PFSK-1 (cell line): Measurements from ENCODE around the gene ARFGAP3. TPM values are rescaled to one million over a fixed set of nuclear protein-coding genes. Genes with fewer than 3 reads are reported as not detected.

ENCODE experiments used
- FOXP2 ChIP-seq: optimal IDR thresholded peaks from 2 replicates; pipeline ENCODE3; 2011; ENCODE audit warnings: borderline replicate concordance, control low read depth, inconsistent platforms; ENCODE audit not compliant: insufficient read depth; ENCODE audit errors: extremely low read length, extremely low read depth
- POLR2AphosphoS5 ChIP-seq: IDR thresholded peaks from 2 replicates; pipeline ENCODE4 v1.6.1; 2012; ENCODE audit warnings: low read depth, mild to moderate bottlenecking, control low read depth, low read length, moderate library complexity
- REST ChIP-seq, 2 experiments: IDR thresholded peaks; 2 replicates each; pipeline versions ENCODE4 v1.6.1 to v1.8.0; 2011 to 2012; ENCODE audit warnings: low read depth in 2 of 2, low read length in 2 of 2, control low read depth in 1 of 2, inconsistent platforms in 1 of 2, mild to moderate bottlenecking in 1 of 2, moderate library complexity in 1 of 2; ENCODE audit not compliant: insufficient read depth in 1 of 2
- SIN3A ChIP-seq: IDR thresholded peaks from 2 replicates; pipeline ENCODE4 v1.6.1; 2012; ENCODE audit warnings: mild to moderate bottlenecking, low read length, moderate library complexity, borderline replicate concordance; ENCODE audit not compliant: insufficient read depth
- TAF1 ChIP-seq: IDR thresholded peaks from 2 replicates; pipeline ENCODE4 v1.6.1; 2012; ENCODE audit warnings: low read length, control low read depth, borderline replicate concordance; ENCODE audit not compliant: insufficient read depth
- polyA plus RNA-seq: library from polyadenylated mRNA; unstranded; fragments of >200 nt; gene quantifications from one replicate; pipeline ENCODE4 v1.2.1, GENCODE V29; 2012; ENCODE audit warnings: low read depth, missing spikeins; ENCODE audit not compliant: insufficient read length

Gene ARFGAP3, protein sequence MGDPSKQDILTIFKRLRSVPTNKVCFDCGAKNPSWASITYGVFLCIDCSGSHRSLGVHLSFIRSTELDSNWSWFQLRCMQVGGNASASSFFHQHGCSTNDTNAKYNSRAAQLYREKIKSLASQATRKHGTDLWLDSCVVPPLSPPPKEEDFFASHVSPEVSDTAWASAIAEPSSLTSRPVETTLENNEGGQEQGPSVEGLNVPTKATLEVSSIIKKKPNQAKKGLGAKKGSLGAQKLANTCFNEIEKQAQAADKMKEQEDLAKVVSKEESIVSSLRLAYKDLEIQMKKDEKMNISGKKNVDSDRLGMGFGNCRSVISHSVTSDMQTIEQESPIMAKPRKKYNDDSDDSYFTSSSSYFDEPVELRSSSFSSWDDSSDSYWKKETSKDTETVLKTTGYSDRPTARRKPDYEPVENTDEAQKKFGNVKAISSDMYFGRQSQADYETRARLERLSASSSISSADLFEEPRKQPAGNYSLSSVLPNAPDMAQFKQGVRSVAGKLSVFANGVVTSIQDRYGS
- 22.7 TPM for polyA plus RNA-seq

DNA sequence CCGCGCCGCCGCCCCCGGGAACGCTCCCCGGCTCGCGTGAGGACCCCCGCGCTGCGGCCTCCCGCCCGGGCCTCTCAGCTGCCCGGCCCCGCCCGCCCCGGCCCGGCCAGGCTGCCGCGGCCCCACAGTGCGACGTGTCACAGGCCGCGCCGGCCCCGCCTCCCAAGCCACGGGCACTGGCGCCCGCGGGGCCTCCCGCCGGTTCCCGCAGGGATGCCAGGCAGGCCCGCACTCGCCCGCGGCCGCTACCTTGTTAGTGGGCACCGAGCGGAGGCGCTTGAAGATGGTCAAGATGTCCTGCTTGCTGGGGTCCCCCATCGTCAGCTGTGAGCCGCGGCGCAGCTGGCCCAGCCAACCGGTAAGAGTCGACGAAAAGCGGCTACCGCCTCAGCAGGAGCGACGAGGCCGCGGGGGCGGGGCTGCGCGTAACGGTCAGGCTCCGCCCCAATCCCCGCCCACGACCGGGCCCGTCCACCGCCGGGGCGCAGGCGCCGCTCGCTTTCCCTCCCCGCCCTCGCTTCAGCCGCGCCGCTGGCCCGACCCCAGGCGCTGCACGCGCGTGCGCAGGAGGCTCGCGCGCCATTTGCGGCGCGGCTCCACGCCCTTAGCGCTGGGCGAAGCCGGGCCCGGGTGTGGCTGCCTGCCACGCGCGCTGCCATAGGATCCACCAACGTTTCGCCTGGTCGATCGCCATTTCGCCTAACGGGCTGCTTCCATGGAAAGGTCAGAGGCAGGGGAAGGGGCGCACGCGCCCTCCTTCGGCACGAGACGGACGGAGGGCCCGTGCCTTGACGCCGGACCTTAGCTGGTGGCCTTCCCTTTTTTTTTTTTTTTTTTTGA, at the start of gene ARFGAP3:
Gene ARFGAP3 (minus strand): TSS at position 409 of the 840 bp plus-strand sequence. CDS start 91 bp downstream, at position 318.
- TF ChIP-seq REST (IDR thresholded peaks at IDR 0.05; ENCODE audit: insufficient read depth in 1 of 2, low read depth in 2 of 2, low read length in 2 of 2), result no peak
- peak; percentile 39 for TF ChIP-seq FOXP2
- TF ChIP-seq TAF1, result no peak
- 0 out of 2 replicates have a peak, but pooled peaks have one; percentile 44 for TF ChIP-seq SIN3A
- peak; percentile 54; the same call in 1 of the 2 replicates for TF ChIP-seq POLR2AphosphoS5

DNA sequence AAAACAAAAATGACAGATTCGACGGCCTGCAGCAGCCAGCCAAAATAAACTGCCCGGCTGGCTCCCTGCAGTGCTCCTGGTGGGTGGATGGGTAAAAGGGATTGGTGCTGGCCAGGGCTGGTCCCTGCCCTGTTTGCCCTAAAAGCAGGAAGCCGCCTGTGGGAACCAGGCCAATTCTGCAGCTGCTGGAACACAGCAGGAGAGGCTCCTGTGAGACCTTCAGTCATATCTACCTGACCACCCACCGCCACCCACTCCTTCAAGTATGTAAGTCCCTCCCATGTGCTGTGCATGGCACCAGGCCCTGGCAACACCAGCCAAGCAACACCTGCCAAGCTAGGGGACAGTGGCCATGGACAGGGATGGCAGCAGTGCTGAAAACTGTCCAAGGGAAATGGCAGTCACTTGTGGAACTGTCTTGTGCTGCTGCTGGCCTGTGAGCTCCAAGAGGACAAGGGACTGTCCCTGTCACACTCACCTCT, 48.7 kb upstream of the ARFGAP3 start:
- TF ChIP-seq REST (IDR thresholded peaks at IDR 0.05; ENCODE audit: insufficient read depth in 1 of 2, low read depth in 2 of 2, low read length in 2 of 2), result no peak
- no peak for TF ChIP-seq SIN3A
- no peak for TF ChIP-seq POLR2AphosphoS5
- no peak for TF ChIP-seq FOXP2
- no peak for TF ChIP-seq TAF1

DNA sequence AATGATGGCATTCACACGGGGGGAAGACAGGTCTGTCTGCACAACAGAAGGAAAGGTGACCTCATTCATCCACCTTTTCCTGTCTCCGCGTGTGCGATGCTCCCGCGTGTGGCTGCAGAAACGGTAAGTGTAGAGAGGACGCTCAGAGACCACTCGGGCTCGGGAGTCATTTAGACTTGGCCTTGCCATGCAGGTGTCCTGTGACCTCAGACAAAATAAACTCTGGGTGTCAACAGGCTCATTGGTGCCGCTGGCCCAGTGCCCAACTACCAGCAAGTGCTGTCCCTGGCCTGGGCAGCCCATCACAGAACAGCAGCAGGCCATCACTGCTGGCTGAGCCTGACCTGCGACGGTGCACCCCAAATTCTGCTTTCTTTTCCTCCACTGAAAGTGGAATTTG, 48.1 kb upstream of the ARFGAP3 start:
- no peak for TF ChIP-seq FOXP2
- TF ChIP-seq POLR2AphosphoS5, result no peak
- TF ChIP-seq SIN3A, result no peak
- no peak for TF ChIP-seq TAF1
- TF ChIP-seq REST (IDR thresholded peaks at IDR 0.05; ENCODE audit: insufficient read depth in 1 of 2, low read depth in 2 of 2, low read length in 2 of 2), result no peak

GRCh38 chr22:42904050-42904449, 47.0 kb upstream of the ARFGAP3 start:
- TF ChIP-seq REST (IDR thresholded peaks at IDR 0.05; ENCODE audit: insufficient read depth in 1 of 2, low read depth in 2 of 2, low read length in 2 of 2) (no peak), FOXP2 (no peak), TAF1 (no peak), POLR2AphosphoS5 (no peak), SIN3A (no peak)
